HFFc6 (cell line): ENCODE measurements around the gene RAD51B. TPM values are rescaled to one million over a fixed set of nuclear protein-coding genes. Genes with fewer than 3 reads are reported as not detected.

Experiments
- DNase-seq: peaks from one replicate; pipeline ENCODE4 v3.0.0-alpha.2; 2018
- H3K27ac Mint-ChIP-seq: 2 replicates; pipeline ENCODE4 v1.8.0; 2020; ENCODE audit warnings: mild to moderate bottlenecking, mixed read lengths
- H3K27me3 Mint-ChIP-seq: 2 replicates; pipeline ENCODE4 v1.8.0; 2021; ENCODE audit warnings: mild to moderate bottlenecking, moderate library complexity, mixed read lengths; ENCODE audit not compliant: insufficient read depth
- H3K36me3 Mint-ChIP-seq: 2 replicates; pipeline ENCODE4 v1.8.0; 2021; ENCODE audit warnings: low read depth, mixed read lengths
- H3K4me1 Mint-ChIP-seq: 2 replicates; pipeline ENCODE4 v1.8.0; 2020; ENCODE audit warnings: low read depth, mixed read lengths
- H3K4me3 Mint-ChIP-seq: 2 replicates; pipeline ENCODE4 v1.8.0; 2020; ENCODE audit warnings: mild to moderate bottlenecking, moderate library complexity, mixed read lengths
- H3K9me3 Mint-ChIP-seq: 2 replicates; pipeline ENCODE4 v1.8.0; 2020; ENCODE audit warnings: mild to moderate bottlenecking, mixed read lengths
- CTCF ChIP-seq: fragments of 200-600 bp; sonication (generic); IDR thresholded peaks from 2 replicates; pipeline ENCODE4 v1.5.0; 2021; ENCODE audit warnings: antibody characterized with exemption, mild to moderate bottlenecking
- total RNA-seq, 6 experiments: library from RNA; stranded (reverse); fragmentation: NEBNext Ultra II Directional; extraction: Animal tissue kit (Norgen Biotek cat#: 25700); gene quantifications; 2 replicates in 1 of 6; 3 replicates in 5 of 6; pipeline ENCODE4 v1.2.3, GENCODE V29; 2021

The RAD51B gene
- total RNA-seq, 6 experiments from 2014 or later, result 7.1 to 12.4 (median 9.6) TPM

- Mint-ChIP-seq H3K4me1 (peaks cover 86% of the 10 kb centered on the region), H3K9me3 (no peaks in the 10 kb centered on the region), H3K4me3 (peak overlapping the region; percentile 71), H3K36me3 (peaks cover 6% of the 10 kb centered on the region; the same call in 1 of the 2 replicates), H3K27me3 (peaks cover 2% of the 10 kb centered on the region; the same call in 1 of the 2 replicates), H3K27ac (peak overlapping the region; percentile 99)
- DNase-seq, result peak; percentile 95
- no peak for TF ChIP-seq CTCF
Observed at GRCh38 chr14:68682166-68683103, 862.9 kb downstream of the RAD51B start.

DNA sequence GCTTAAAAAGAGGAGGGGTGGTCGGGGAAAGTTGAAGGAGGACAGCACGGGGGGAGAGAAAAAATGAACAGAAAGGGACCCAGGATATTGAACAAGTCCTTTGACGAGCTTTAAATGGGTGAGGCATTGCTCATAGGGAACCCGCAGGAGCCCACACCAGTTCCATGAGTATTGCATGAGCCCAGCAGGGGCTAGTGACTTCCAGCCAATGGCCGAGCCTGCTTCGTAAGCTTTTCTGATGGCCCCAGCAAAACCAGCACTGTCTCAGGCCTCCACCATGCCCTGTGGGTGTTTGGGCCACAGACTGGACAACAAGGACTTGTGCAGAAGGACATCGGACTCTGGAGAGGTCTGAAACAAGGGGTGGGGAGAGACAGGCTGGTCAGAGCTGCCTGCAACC, 863.7 kb downstream of the RAD51B start:
- no peak for DNase-seq
- H3K27ac Mint-ChIP-seq, result peak overlapping the region; percentile 99
- peaks cover 6% of the 10 kb centered on the region; the same call in 1 of the 2 replicates for H3K36me3 Mint-ChIP-seq
- H3K9me3 Mint-ChIP-seq, result no peaks in the 10 kb centered on the region
- H3K4me3 Mint-ChIP-seq, result peak overlapping the region; percentile 71
- no peak for TF ChIP-seq CTCF
- peaks cover 95% of the 10 kb centered on the region for H3K4me1 Mint-ChIP-seq
- no peaks in the 10 kb centered on the region; the same call in 1 of the 2 replicates for H3K27me3 Mint-ChIP-seq

GRCh38 chr14:68684466-68685418, 865.2 kb downstream of the RAD51B start:
- Mint-ChIP-seq H3K36me3 (peaks cover 1% of the 10 kb centered on the region; the same call in 1 of the 2 replicates), H3K27ac (peak overlapping the region; percentile 99), H3K4me3 (no peak overlapping the region; the same call in 1 of the 2 replicates), H3K27me3 (no peaks in the 10 kb centered on the region; the same call in 1 of the 2 replicates), H3K9me3 (no peaks in the 10 kb centered on the region), H3K4me1 (peaks cover 100% of the 10 kb centered on the region)
- TF ChIP-seq CTCF, result no peak
- no peak for DNase-seq

DNA sequence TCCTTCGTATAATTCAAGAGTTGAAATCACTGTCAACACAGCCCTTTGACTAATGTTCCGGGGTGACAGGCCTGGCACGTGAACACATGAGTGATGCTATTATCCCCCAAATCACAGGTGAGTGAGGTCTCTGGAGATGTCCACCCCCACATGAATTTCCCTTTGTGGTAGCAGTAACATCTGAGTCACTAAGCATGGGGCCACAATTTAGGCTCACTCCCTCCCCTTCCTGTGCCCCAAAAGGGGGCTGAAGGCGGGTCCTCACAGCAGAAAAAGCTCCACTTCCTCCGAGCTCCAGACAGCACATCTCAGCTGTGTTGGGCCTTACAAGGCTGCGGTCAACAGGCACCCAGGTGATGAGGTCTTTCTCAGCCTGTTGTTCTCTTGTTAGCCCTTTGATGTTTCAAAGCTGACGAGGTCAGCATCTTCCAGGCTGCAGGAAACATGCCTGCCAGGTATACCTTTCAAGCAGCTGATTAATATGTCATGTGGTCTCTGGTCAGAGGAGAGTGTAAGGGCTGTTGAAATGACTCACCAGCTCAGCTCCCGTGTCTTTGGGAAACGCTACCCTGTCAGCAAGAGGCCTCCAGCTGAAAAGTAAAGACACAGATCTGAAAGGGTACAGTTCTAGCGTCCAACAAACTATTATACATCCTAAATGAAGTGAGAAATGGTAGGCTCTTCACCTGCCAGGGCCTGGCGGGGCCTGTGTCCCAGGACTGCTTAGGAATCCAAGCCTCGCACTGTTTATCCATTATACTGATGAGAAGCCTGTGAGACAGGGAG, 866.0 kb downstream of the RAD51B start:
- Mint-ChIP-seq H3K27me3 (no peaks in the 10 kb centered on the region; the same call in 1 of the 2 replicates), H3K4me3 (peak overlapping the region; percentile 4; the same call in 1 of the 2 replicates), H3K36me3 (no peaks in the 10 kb centered on the region), H3K4me1 (peaks cover 99% of the 10 kb centered on the region), H3K27ac (peak overlapping the region; percentile 99), H3K9me3 (no peaks in the 10 kb centered on the region)
- peak; percentile 63 for DNase-seq
- no peak for TF ChIP-seq CTCF

- DNase-seq, result no peak
- Mint-ChIP-seq H3K4me3 (peak overlapping the region; percentile 4; the same call in 1 of the 2 replicates), H3K27ac (peak overlapping the region; percentile 99), H3K27me3 (no peaks in the 10 kb centered on the region; the same call in 1 of the 2 replicates), H3K4me1 (peaks cover 93% of the 10 kb centered on the region), H3K9me3 (no peaks in the 10 kb centered on the region), H3K36me3 (no peaks in the 10 kb centered on the region)
- no peak for TF ChIP-seq CTCF
Observed at GRCh38 chr14:68686205-68686465, 866.6 kb downstream of the RAD51B start.
